Neuronal stem cell (in vitro differentiated cells): ENCODE data around the gene APRT.

Experiments
- DNase-seq: peaks from one replicate; pipeline ENCODE4 v3.0.0-alpha.2; 2013; ENCODE audit warnings: low spot score
- H2AFZ ChIP-seq: one replicate; pipeline ENCODE4 v1.6.1; 2013; ENCODE audit warnings: mild to moderate bottlenecking, low read length, inconsistent platforms
- H2AK5ac ChIP-seq: 2 replicates; pipeline ENCODE4 v1.6.1; 2013; ENCODE audit warnings: low read depth, mild to moderate bottlenecking, inconsistent platforms, low read length, moderate library complexity, mixed read lengths
- H2BK120ac ChIP-seq: 2 replicates; pipeline ENCODE4 v1.6.1; 2013; ENCODE audit warnings: low read depth, mild to moderate bottlenecking, inconsistent platforms, low read length, moderate library complexity, mixed read lengths
- H2BK12ac ChIP-seq: one replicate; pipeline ENCODE4 v1.6.1; 2013; ENCODE audit warnings: low read length, inconsistent platforms
- H2BK15ac ChIP-seq: 2 replicates; pipeline ENCODE4 v1.6.1; 2013; ENCODE audit warnings: mild to moderate bottlenecking, low read length, inconsistent platforms, mixed read lengths
- H2BK5ac ChIP-seq: one replicate; pipeline ENCODE4 v1.6.1; 2013; ENCODE audit warnings: inconsistent platforms, mild to moderate bottlenecking, low read length, moderate library complexity
- H3K14ac ChIP-seq: one replicate; pipeline ENCODE4 v1.6.1; 2013; ENCODE audit warnings: low read length, inconsistent platforms
- H3K18ac ChIP-seq: 2 replicates; pipeline ENCODE4 v1.6.1; 2013; ENCODE audit warnings: low read length, inconsistent platforms
- H3K23ac ChIP-seq: 2 replicates; pipeline ENCODE4 v1.6.1; 2013; ENCODE audit warnings: low read depth, mild to moderate bottlenecking, mixed read lengths, low read length, inconsistent platforms; ENCODE audit not compliant: poor library complexity
- H3K27ac ChIP-seq: replicated peaks from 3 replicates; pipeline ENCODE4 v1.5.1; 2013; ENCODE audit warnings: low read length, inconsistent platforms
- H3K27me3 ChIP-seq, 3 experiments: 2 replicates each; pipeline ENCODE4 v1.6.1; 2013; ENCODE audit warnings: low read length in 3 of 3, mild to moderate bottlenecking in 2 of 3, inconsistent platforms in 1 of 3, low read depth in 1 of 3, mixed read lengths in 1 of 3, moderate library complexity in 1 of 3; ENCODE audit not compliant: control insufficient read depth in 3 of 3, insufficient read depth in 3 of 3
- H3K36me3 ChIP-seq, 2 donors: replicated peaks in 1 of 2; 2 replicates each; pipeline ENCODE4 v1.6.1; 2013; ENCODE audit warnings: low read length in 2 of 2; ENCODE audit not compliant: control insufficient read depth in 2 of 2, insufficient read depth in 2 of 2
- H3K4ac ChIP-seq: 2 replicates; pipeline ENCODE4 v1.6.1; 2013; ENCODE audit warnings: inconsistent platforms, mild to moderate bottlenecking, low read length, moderate library complexity
- H3K4me1 ChIP-seq, 2 donors: 1 replicate in 1 of 2; 2 replicates in 1 of 2; pipeline ENCODE4 v1.6.1; 2013; ENCODE audit warnings: low read length in 2 of 2, low read depth in 1 of 2; ENCODE audit not compliant: control insufficient read depth in 2 of 2, insufficient read depth in 1 of 2
- H3K4me2 ChIP-seq: one replicate; pipeline ENCODE4 v1.6.1; 2013; ENCODE audit warnings: mild to moderate bottlenecking, low read length, inconsistent platforms; ENCODE audit not compliant: insufficient read depth, poor library complexity, severe bottlenecking
- H3K4me3 ChIP-seq, 2 donors: 2 replicates each; pipeline ENCODE4 v1.5.1; 2013; ENCODE audit warnings: low read length in 2 of 2, mild to moderate bottlenecking in 2 of 2, inconsistent platforms in 1 of 2, moderate library complexity in 1 of 2
- H3K79me1 ChIP-seq: one replicate; pipeline ENCODE4 v1.6.1; 2013; ENCODE audit warnings: low read depth, mild to moderate bottlenecking, inconsistent platforms, low read length, moderate library complexity
- H3K9ac ChIP-seq: one replicate; pipeline ENCODE4 v1.6.1; 2013; ENCODE audit warnings: mild to moderate bottlenecking, low read depth, low read length, inconsistent platforms; ENCODE audit not compliant: poor library complexity
- H3K9me3 ChIP-seq, 2 donors: replicated peaks in 1 of 2; 2 replicates each; pipeline versions ENCODE3 to v1.6.1; 2013; ENCODE audit warnings: low read length in 2 of 2, mild to moderate bottlenecking in 2 of 2, inconsistent platforms in 1 of 2, low read depth in 1 of 2, mixed read lengths in 1 of 2, moderate library complexity in 1 of 2; ENCODE audit not compliant: control insufficient read depth in 2 of 2, insufficient read depth in 1 of 2
- H4K8ac ChIP-seq: one replicate; pipeline ENCODE4 v1.6.1; 2013; ENCODE audit warnings: low read depth, mild to moderate bottlenecking, inconsistent platforms, low read length, moderate library complexity
- H4K91ac ChIP-seq: one replicate; pipeline ENCODE4 v1.6.1; 2013; ENCODE audit warnings: low read length, low read depth, mild to moderate bottlenecking, inconsistent platforms; ENCODE audit not compliant: poor library complexity
- WGBS, 2 donors: extraction: QIAGEN DNeasy Blood & Tissue Kit; methylation state at CpG; one replicate each; pipeline ENCODE4 v1.1.7; 2013; ENCODE audit warnings: missing lambda C conversion rate in 2 of 2, mixed read lengths in 1 of 2; ENCODE audit not compliant: insufficient read length in 2 of 2, insufficient replicate concordance in 1 of 2; ENCODE audit errors: extremely low coverage in 2 of 2; 5-methylcytosine and 5-hydroxymethylcytosine counted together

The APRT gene

DNA sequence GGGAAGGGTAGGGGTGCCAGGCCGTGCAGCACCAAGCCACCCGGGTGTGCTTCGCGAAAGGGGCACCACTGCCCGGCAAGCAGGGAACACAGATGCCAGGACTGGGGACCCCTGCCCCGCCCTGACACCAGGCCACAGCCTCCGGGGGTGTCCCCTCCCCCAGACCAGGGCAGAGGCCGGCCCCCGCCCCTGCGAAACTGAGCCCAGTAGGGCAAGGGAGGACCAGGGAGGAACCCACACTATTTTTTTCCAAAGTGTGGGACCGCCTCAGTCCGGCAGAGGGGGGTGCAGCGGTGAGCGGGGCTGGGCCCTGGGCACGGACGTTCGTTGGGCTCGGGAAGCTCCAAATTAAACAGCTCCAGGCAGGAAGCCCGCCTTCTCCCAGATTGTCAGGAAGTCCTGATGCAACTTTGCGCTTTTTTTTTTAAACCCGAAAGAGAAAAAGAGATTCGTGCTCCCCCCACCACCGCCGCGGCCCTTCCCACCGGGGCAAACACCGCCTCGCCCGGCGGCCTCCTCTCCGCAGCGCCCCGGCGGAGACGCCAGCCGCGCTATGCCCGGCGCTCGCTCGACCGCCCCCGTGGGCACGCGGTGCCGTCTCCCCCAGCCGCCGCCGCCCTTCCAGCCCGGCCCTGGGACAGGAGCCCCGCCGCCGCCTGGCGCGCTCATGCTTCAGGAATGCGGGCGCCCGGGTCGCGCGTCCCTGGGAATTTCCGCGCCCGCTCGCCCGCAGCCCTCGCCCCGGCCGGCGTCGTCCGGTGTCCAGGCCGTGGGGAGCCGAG is 27.5 kb downstream of the APRT start:
- no peak for DNase-seq

DNA sequence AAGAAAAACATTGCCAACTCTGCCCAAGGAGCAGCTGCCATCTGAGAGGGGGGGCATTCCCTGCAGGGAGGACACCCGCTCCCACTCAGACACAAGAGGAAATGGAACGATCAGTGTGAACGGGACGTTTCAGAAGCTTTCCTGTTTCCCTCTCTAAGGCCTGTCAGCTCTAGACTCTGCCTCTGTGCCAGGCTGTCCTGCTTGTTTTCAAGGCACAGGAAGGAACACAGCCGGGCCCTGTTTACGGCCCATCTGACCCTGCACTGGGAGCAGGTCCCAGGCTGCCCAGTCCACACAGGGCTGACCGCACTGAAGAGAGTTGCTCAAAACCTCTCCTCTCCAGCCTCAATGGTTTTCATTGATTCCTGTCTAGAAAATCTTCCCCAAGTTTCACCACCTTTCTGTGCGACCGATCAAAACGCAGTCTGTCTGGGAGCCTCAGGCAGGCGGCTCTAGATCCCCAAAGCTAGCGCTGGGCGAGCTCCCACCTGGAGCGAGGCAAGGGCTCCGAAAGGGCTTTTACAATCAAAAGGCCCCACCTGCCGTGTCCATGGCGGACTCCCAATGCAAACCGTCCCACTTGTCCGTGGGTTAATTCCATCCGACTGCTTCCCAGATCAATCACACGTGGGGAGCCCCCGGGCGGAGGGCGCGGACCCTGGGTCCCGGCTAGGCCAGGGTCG is 28.2 kb downstream of the APRT start:
- no CpG with 5 or more reads among the region's 27 CpGs for WGBS, 2 donors
- H3K9ac ChIP-seq, result peak overlapping the region; percentile 50
- H4K91ac ChIP-seq, result no peak overlapping the region
- peak overlapping the region; percentile 91 for H2BK15ac ChIP-seq
- peak overlapping the region in 1 of 2 donors; percentile 45 for H3K4me3 ChIP-seq
- no peak overlapping the region for H3K27ac ChIP-seq
- H3K9me3 ChIP-seq, result no peaks in the 10 kb centered on the region
- peak overlapping the region; percentile 30 for H2BK12ac ChIP-seq
- peak overlapping the region; percentile 74 for H3K18ac ChIP-seq
- no peak for DNase-seq
- H3K4ac ChIP-seq, result no peak overlapping the region
- H2AFZ ChIP-seq, result peak overlapping the region; percentile 82
- H3K4me1 ChIP-seq, result peaks cover 12% of the 10 kb centered on the region in 2 donors
- peak overlapping the region; percentile 82 for H2BK5ac ChIP-seq
- H3K27me3 ChIP-seq, result peaks cover 0 to 46% (median 18%) of the 10 kb centered on the region in 3 experiments
- peaks cover 3% of the 10 kb centered on the region for H3K79me1 ChIP-seq
- H3K14ac ChIP-seq, result peak overlapping the region; percentile 31
- peak overlapping the region; percentile 95 for H2AK5ac ChIP-seq
- peak overlapping the region; percentile 55 for H3K23ac ChIP-seq
- H3K36me3 ChIP-seq, result no peaks in the 10 kb centered on the region
- no peak overlapping the region for H4K8ac ChIP-seq
- H3K4me2 ChIP-seq, result no peak overlapping the region
- H2BK120ac ChIP-seq, result no peak overlapping the region

More for the DNA sequence above, 27.5 kb downstream of the APRT start:
- Histone ChIP-seq H3K23ac (peak overlapping the region; percentile 55), H4K91ac (no peak overlapping the region), H3K36me3 (no peaks in the 10 kb centered on the region), H2AK5ac (peak overlapping the region; percentile 95), H4K8ac (no peak overlapping the region), H3K18ac (peak overlapping the region; percentile 95), H2BK5ac (peak overlapping the region; percentile 82), H3K4ac (peak overlapping the region; percentile 84), H3K9ac (peak overlapping the region; percentile 50), H3K27me3 (peaks cover 0 to 46% (median 18%) of the 10 kb centered on the region in 3 experiments), H2BK12ac (peak overlapping the region; percentile 30), H3K4me3 (peak overlapping the region; percentile 45 to 78), H2BK120ac (no peak overlapping the region), H3K79me1 (peaks cover 3% of the 10 kb centered on the region), H2AFZ (peak overlapping the region; percentile 82), H3K9me3 (no peaks in the 10 kb centered on the region), H3K4me2 (peak overlapping the region; percentile 89), H3K27ac (no peak overlapping the region), H3K4me1 (peaks cover 9 to 11% of the 10 kb centered on the region in 2 donors), H2BK15ac (peak overlapping the region; percentile 91), H3K14ac (peak overlapping the region; percentile 71)
- no CpG with 5 or more reads among the region's 74 CpGs for WGBS, 2 donors

DNA sequence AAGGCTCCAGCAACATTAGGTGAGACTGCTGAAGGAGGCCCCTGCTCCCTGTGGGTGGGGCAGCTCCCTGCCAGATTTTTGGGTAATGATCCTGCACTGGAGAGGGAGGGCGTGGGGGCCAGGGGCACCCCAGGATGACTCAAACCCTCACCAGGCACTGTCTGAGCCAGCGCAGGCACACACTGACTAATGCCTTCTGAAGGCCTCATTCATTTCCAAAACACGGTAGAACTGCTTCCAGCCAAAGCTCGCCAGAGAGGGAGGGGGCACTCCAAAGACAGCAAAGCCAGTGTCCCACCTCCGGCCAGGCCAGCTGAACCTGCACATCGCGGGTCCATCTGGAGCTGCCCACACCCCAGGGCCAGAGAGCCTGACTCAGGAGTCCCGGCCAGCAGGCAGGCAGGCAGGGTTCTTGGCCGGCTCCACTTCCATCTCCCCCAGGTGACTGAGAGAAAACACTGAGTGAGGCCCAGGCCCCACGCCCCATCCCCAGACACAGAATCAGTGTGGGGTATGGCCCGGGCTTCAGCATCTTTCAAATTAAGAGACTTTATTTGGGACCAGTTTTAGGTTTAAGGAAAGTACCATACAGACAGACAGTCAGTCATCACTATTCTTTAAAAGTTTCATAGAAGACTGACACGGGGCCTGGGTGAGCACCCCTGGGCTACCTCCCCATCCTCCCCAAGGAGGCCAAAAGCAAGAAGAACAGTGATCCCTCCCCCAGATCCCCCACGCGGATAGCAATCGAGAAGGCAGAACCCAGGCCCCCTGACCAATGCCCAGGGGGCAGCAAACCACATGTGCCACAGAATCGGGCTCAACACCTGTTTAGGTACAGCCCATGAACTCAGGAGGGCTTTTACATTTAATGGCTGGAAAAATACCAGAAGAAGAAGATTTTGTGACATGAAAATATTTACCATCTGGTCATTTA is 29.0 kb downstream of the APRT start:
- Histone ChIP-seq H2BK120ac (no peak overlapping the region), H3K4me3 (no peak overlapping the region), H3K27ac (no peak overlapping the region)

More for the DNA sequence above, 29.0 kb downstream of the APRT start:
- peaks cover 3% of the 10 kb centered on the region for H3K79me1 ChIP-seq
- H3K4me1 ChIP-seq, result peaks cover 17 to 18% of the 10 kb centered on the region in 2 donors
- no peak overlapping the region for H3K18ac ChIP-seq
- no peak overlapping the region for H4K8ac ChIP-seq
- no peak for DNase-seq
- no peak overlapping the region for H3K4me2 ChIP-seq
- no peak overlapping the region for H3K9ac ChIP-seq
- no peaks in the 10 kb centered on the region for H3K9me3 ChIP-seq
- H2AK5ac ChIP-seq, result peak overlapping the region; percentile 97
- H3K14ac ChIP-seq, result no peak overlapping the region
- H3K36me3 ChIP-seq, result no peaks in the 10 kb centered on the region
- WGBS, 2 donors, result no CpG with 5 or more reads among the region's 16 CpGs
- H3K4ac ChIP-seq, result peak overlapping the region; percentile 53
- H2BK15ac ChIP-seq, result peak overlapping the region; percentile 91
- H2BK12ac ChIP-seq, result no peak overlapping the region
- H2BK5ac ChIP-seq, result no peak overlapping the region
- H3K23ac ChIP-seq, result no peak overlapping the region
- H3K27me3 ChIP-seq, result peaks cover 0 to 47% (median 18%) of the 10 kb centered on the region in 3 experiments
- H2AFZ ChIP-seq, result no peak overlapping the region
- H4K91ac ChIP-seq, result no peak overlapping the region
